Measurements from ENCODE around the gene PCMT1. TPM values are rescaled to one million over a fixed set of nuclear protein-coding genes. Genes with fewer than 3 reads are reported as not detected.

The PCMT1 gene
- total and polyA plus RNA-seq, 2 of the 8 experiments (the other 6 are each of a cell fraction or from before 2014, with no cell fraction given), result 84.3 to 91.3 TPM

GRCh38 chr6:149854532-149854931 is 105.0 kb downstream of the PCMT1 start:
- 87% methylated on average over 6 of the region's 6 CpGs; no CpG with 5 or more reads in 1 of the 2 experiments for WGBS, 2 experiments (ENCODE audit: extremely low coverage in 1 of 2, insufficient coverage in 1 of 2, insufficient read length in 1 of 2, insufficient replicate concordance in 2 of 2, low coverage in 1 of 2, low lambda C conversion rate in 2 of 2, missing lambda C conversion rate in 1 of 2)
- no peak overlapping the region for H2BK120ac ChIP-seq (replicated peaks; ENCODE audit: low read depth, low read length)
- H3K56ac ChIP-seq (replicated peaks; ENCODE audit: insufficient read length, low read depth, low read length), result no peak overlapping the region
- no peak overlapping the region for H4K91ac ChIP-seq (replicated peaks; ENCODE audit: insufficient read length, low read length)
- no peaks in the 10 kb centered on the region for H3K27me3 ChIP-seq (replicated peaks in 1 of 4; ENCODE audit: control insufficient read depth in 3 of 4, extremely low read depth in 1 of 4, insufficient read depth in 3 of 4, low read length in 3 of 4)
- H3K4ac ChIP-seq (replicated peaks; ENCODE audit: insufficient read length, low read depth, low read length), result no peak overlapping the region
- H2BK15ac ChIP-seq (ENCODE audit: low read length), result no peak overlapping the region
- no peak overlapping the region for H3K9ac ChIP-seq (replicated peaks in 1 of 4; ENCODE audit: extremely low read depth in 1 of 4, low read depth in 3 of 4, low read length in 3 of 4)
- H2AK5ac ChIP-seq (ENCODE audit: low read depth, low read length), result no peak overlapping the region
- no peak for FAIRE-seq
- H3K4me1 ChIP-seq (replicated peaks in 1 of 4; ENCODE audit: control insufficient read depth in 3 of 4, insufficient read depth in 4 of 4, low read length in 3 of 4), result peaks cover 0 to 7% (median 0%) of the 10 kb centered on the region in 4 experiments; a peak in 4 of 7 replicates
- no peak overlapping the region for H3K27ac ChIP-seq (ENCODE audit: low read depth, low read length)
- no peaks in the 10 kb centered on the region for H4K20me1 ChIP-seq (replicated peaks in 1 of 2; ENCODE audit: control insufficient read depth in 1 of 2, insufficient read depth in 2 of 2, low read length in 2 of 2)
- H3K4me3 ChIP-seq (ENCODE audit: extremely low read depth in 1 of 4, insufficient read depth in 2 of 4, low read depth in 3 of 4, low read length in 4 of 4), result no peak overlapping the region
- H4K5ac ChIP-seq (ENCODE audit: insufficient read length, low read depth, low read length), result no peak overlapping the region
- no peaks in the 10 kb centered on the region for H3K79me1 ChIP-seq (ENCODE audit: low read depth, low read length)
- H2BK5ac ChIP-seq (ENCODE audit: low read depth, low read length), result no peak overlapping the region
- DNase-seq (ENCODE audit: low read depth in 1 of 2, low spot score in 2 of 2), result no peak
- H3K79me2 ChIP-seq (ENCODE audit: control insufficient read depth in 1 of 2, insufficient read depth in 2 of 2, low read length in 2 of 2), result peaks cover 0 to 3% of the 10 kb centered on the region in 2 experiments; a peak in 1 of 4 replicates
- ChIA-PET POLR2A (ENCODE audit: partially characterized antibody) (interaction anchor here (1.7 kb wide), 1 partner anchor 9 kb away, joined by 4 read pairs; no protein-coding TSS in a partner anchor), CTCF (ENCODE audit: partially characterized antibody) (interaction anchor here (0.7 to 6.2 kb wide), 8 partner anchors 10 to 68 kb away, joined by 3 to 34 read pairs (median 4); partner anchors contain the start of gene RAET1G)
- H3K23ac ChIP-seq (ENCODE audit: insufficient read length), result no peak overlapping the region
- H3K4me2 ChIP-seq (ENCODE audit: insufficient read depth in 1 of 2, low read depth in 2 of 2, low read length in 2 of 2), result no peak overlapping the region
- H3K23me2 ChIP-seq (ENCODE audit: low read depth, low read length), result no peaks in the 10 kb centered on the region
- H3K9me3 ChIP-seq (ENCODE audit: insufficient read depth in 2 of 2, low read depth in 1 of 2, low read length in 1 of 2), result no peaks in the 10 kb centered on the region
- H3K36me3 ChIP-seq (ENCODE audit: control insufficient read depth in 2 of 4, insufficient read depth in 4 of 4, low read length in 3 of 4), result no peaks in the 10 kb centered on the region
- H3K14ac ChIP-seq (ENCODE audit: insufficient read length), result no peak overlapping the region
- H4K8ac ChIP-seq (ENCODE audit: extremely low read depth, insufficient read depth, low read length), result no peak overlapping the region
- no peak overlapping the region for H2AFZ ChIP-seq (ENCODE audit: low read length)
- H3K18ac ChIP-seq (ENCODE audit: extremely low read depth, low read length), result no peak overlapping the region
- no peak overlapping the region for H2BK20ac ChIP-seq (ENCODE audit: low read length)
- no peak overlapping the region for H2BK12ac ChIP-seq (ENCODE audit: low read depth, low read length)
- TF ChIP-seq RBBP5 (IDR thresholded peaks at IDR 0.05; ENCODE audit: borderline replicate concordance, low read depth, low read length), result no peak
- TF ChIP-seq USF2 (IDR thresholded peaks at IDR 0.05; ENCODE audit: low read length), result no peak
- no peak for TF ChIP-seq FOSL1 (IDR thresholded peaks at IDR 0.05; ENCODE audit: insufficient read depth, low read depth, low read length)
- TF ChIP-seq TCF12 (IDR thresholded peaks at IDR 0.05; ENCODE audit: low read depth, low read length), result no peak
- no peak for TF ChIP-seq SP4 (IDR thresholded peaks at IDR 0.05; ENCODE audit: low read length)
- TF ChIP-seq BACH1 (IDR thresholded peaks at IDR 0.05; ENCODE audit: low read length), result no peak
- no peak for TF ChIP-seq CTCF (IDR thresholded peaks at IDR 0.05; ENCODE audit: control extremely low read depth in 1 of 3, insufficient read depth in 1 of 3, low read depth in 1 of 3, low read length in 3 of 3)
- TF ChIP-seq RAD21 (IDR thresholded peaks at IDR 0.05 in 1 of 2, conservative IDR thresholded peaks at IDR 0.05 in 1 of 2; ENCODE audit: low read depth in 2 of 2, low read length in 2 of 2), result no peak
- no peak for TF ChIP-seq SAP30 (IDR thresholded peaks at IDR 0.05; ENCODE audit: insufficient read depth, insufficient replicate concordance, low read length)
- TF ChIP-seq CHD1 (IDR thresholded peaks at IDR 0.05; ENCODE audit: low read depth, low read length), result no peak

All from H1 (cell line).